Measurements from ENCODE around the gene ATP11B. TPM values are rescaled to one million over a fixed set of nuclear protein-coding genes. Genes with fewer than 3 reads are reported as not detected.

Gene ATP11B
- total RNA-seq, 1 donor from 2014 or later: 73.9 TPM

DNA sequence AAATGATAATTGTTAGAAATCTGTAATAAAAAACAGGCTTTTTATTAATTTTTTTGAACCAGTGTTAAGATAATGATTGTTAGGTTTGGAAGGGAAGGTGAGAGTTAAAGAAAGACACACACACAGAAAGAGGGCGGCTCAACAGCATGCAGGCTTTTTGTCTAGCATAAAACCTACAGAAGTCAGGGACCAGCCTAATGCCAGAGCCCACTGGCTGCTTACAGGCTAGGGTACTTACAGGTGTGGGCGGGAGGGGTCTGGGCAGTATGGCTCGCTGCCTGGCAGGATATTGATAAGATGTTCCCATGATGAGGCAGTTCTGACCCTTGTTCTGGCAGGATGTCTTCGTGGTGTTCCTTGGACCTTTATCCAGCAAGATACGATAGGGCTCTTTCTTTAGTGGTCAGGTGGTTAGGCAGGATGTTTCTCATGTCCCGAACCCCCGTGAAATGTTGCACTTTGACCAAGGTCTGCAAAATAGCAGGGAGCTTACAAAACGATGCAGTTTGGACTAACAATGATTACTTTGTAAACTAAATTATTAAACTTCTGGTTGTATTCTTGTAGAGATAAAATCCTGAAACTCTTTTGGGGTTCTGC, 102.3 kb downstream of the ATP11B start:
- TF ChIP-seq, protein P1, sequence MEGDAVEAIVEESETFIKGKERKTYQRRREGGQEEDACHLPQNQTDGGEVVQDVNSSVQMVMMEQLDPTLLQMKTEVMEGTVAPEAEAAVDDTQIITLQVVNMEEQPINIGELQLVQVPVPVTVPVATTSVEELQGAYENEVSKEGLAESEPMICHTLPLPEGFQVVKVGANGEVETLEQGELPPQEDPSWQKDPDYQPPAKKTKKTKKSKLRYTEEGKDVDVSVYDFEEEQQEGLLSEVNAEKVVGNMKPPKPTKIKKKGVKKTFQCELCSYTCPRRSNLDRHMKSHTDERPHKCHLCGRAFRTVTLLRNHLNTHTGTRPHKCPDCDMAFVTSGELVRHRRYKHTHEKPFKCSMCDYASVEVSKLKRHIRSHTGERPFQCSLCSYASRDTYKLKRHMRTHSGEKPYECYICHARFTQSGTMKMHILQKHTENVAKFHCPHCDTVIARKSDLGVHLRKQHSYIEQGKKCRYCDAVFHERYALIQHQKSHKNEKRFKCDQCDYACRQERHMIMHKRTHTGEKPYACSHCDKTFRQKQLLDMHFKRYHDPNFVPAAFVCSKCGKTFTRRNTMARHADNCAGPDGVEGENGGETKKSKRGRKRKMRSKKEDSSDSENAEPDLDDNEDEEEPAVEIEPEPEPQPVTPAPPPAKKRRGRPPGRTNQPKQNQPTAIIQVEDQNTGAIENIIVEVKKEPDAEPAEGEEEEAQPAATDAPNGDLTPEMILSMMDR (IDR thresholded peaks at IDR 0.05; ENCODE audit: unreplicated experiment): no peak
- Mint-ChIP-seq H3K4me1 (no peaks in the 10 kb centered on the region), H3K4me3 (no peak overlapping the region), H3K36me3 (peaks cover 39% of the 10 kb centered on the region), H3K9me3 (peaks cover 9% of the 10 kb centered on the region), H3K27me3 (ENCODE audit: low read depth) (no peaks in the 10 kb centered on the region), H3K27ac (no peak overlapping the region)
- DNase-seq (ENCODE audit: low spot score in 2 of 2, unreplicated experiment in 2 of 2): no peak

DNA sequence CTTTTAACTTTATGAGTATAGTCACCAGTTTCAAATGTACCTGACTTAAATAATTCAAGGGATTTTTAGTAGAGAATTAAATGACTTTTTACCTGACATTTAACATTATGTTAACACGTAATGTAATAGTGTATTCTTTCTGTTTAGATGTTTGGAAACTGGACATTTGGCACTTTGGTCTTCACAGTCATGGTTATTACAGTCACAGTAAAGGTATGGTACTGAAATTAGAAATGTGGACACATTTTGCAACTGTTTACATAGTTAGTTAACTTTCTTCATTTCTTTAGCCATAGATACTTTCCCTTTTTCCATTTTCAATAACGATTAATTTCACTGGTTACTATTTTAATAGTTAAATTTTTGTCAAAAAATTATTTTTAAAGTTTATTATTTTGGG, 103.2 kb downstream of the ATP11B start:
- H3K27me3 Mint-ChIP-seq (ENCODE audit: low read depth): no peaks in the 10 kb centered on the region
- H3K36me3 Mint-ChIP-seq: peaks cover 34% of the 10 kb centered on the region
- no peak overlapping the region for H3K27ac Mint-ChIP-seq
- no peak overlapping the region for H3K4me3 Mint-ChIP-seq
- DNase-seq (ENCODE audit: low spot score in 2 of 2, unreplicated experiment in 2 of 2): no peak
- H3K4me1 Mint-ChIP-seq: no peaks in the 10 kb centered on the region
- H3K9me3 Mint-ChIP-seq: peaks cover 9% of the 10 kb centered on the region
- TF ChIP-seq, protein P1 (IDR thresholded peaks at IDR 0.05; ENCODE audit: unreplicated experiment): no peak

DNA sequence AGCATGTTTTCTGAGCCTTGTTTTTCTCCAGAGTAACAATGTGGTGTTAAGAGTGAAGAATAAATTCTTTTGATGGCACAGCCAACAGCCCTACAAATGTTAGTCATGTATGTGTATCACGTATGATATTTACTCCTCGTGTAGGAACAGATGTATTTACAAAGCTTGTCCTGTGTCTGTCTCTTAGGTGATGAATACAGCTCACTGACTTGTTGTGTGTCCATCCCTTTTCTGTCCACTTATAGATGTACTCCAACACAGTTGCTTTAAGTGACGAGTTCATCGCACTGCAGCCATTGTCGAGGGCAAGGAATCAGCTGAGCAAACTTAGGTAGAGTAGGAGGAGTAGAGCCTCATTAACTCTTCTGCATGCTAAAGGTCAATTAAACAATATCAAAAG, 108.9 kb downstream of the ATP11B start:
- no peak overlapping the region for H3K4me3 Mint-ChIP-seq
- H3K27ac Mint-ChIP-seq: no peak overlapping the region
- peaks cover 10% of the 10 kb centered on the region for H3K4me1 Mint-ChIP-seq
- DNase-seq (ENCODE audit: low spot score in 2 of 2, unreplicated experiment in 2 of 2): no peak
- TF ChIP-seq, protein P1 (IDR thresholded peaks at IDR 0.05; ENCODE audit: unreplicated experiment): no peak
- no peaks in the 10 kb centered on the region for H3K27me3 Mint-ChIP-seq (ENCODE audit: low read depth)
- H3K36me3 Mint-ChIP-seq: peaks cover 26% of the 10 kb centered on the region
- H3K9me3 Mint-ChIP-seq: no peaks in the 10 kb centered on the region

DNA sequence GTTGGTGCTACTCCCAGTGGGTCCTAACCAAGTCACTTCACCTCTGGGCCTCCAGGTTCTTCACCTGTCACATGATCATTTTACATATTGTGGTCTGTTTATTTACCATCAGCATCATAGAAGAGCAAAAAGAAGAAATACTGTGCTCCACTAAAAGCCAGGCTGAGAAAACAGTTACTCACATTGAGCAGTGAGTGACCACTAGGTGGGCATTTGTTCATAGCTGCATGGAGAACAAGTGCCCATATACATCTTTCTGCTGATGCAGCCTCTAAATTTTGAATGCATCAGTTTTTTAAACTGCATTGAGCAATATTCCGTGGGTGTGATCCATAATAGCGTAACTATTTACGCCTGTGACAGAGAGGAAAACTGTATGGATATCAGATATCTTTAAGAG, 110.9 kb downstream of the ATP11B start:
- H3K9me3 Mint-ChIP-seq: no peaks in the 10 kb centered on the region
- peaks cover 10% of the 10 kb centered on the region for H3K4me1 Mint-ChIP-seq
- H3K4me3 Mint-ChIP-seq: no peak overlapping the region
- H3K27ac Mint-ChIP-seq: peak overlapping the region; percentile 34
- H3K36me3 Mint-ChIP-seq: peaks cover 24% of the 10 kb centered on the region
- no peak for DNase-seq (ENCODE audit: low spot score in 2 of 2, unreplicated experiment in 2 of 2)
- TF ChIP-seq, protein P1 (IDR thresholded peaks at IDR 0.05; ENCODE audit: unreplicated experiment): no peak
- H3K27me3 Mint-ChIP-seq (ENCODE audit: low read depth): no peaks in the 10 kb centered on the region

DNA sequence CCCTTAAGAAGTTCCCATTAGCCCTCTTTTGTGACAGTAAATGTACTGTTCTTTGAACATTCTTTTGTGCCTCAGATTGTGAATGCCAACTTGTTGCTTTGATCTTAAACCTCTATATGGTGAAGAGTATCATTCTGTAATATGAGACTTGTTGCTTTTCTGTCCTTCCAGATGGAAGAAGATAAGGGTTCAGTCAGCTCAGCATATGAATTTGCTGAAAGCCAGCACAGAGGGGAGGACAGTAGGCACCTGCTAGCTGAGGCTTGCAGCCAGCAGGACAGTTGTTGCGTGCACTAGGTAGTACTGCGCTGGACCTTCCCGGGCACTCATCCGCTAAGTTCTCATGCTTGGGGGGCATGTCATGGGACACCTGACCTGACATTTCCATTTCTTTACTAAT, 112.3 kb downstream of the ATP11B start:
- Mint-ChIP-seq H3K27me3 (ENCODE audit: low read depth) (no peaks in the 10 kb centered on the region), H3K36me3 (peaks cover 18% of the 10 kb centered on the region), H3K27ac (no peak overlapping the region), H3K9me3 (no peaks in the 10 kb centered on the region), H3K4me1 (peaks cover 10% of the 10 kb centered on the region), H3K4me3 (no peak overlapping the region)
- TF ChIP-seq, protein P1 (IDR thresholded peaks at IDR 0.05; ENCODE audit: unreplicated experiment): no peak
- no peak for DNase-seq (ENCODE audit: low spot score in 2 of 2, unreplicated experiment in 2 of 2)

DNA sequence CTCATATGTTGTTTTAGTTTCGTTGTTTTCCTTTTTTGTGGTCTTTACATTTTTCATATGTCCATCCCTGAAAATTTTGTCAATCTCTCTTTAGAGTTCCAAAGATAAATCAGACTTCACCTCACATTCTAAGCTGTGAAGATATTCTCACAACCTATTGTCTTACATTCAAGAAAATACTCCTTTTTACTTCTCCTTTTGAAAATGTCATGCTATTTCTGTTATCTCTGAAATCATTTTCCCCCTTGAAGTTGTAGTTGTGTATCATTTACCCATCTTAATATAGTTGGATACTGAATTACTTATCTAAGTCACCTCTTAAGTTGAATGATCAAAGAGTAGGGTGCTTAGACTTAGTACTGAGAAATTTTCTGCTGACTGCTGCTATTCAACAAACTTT, 112.7 kb downstream of the ATP11B start:
- peaks cover 18% of the 10 kb centered on the region for H3K36me3 Mint-ChIP-seq
- TF ChIP-seq, protein P1 (IDR thresholded peaks at IDR 0.05; ENCODE audit: unreplicated experiment): no peak
- H3K27me3 Mint-ChIP-seq (ENCODE audit: low read depth): no peaks in the 10 kb centered on the region
- H3K9me3 Mint-ChIP-seq: no peaks in the 10 kb centered on the region
- no peak overlapping the region for H3K4me3 Mint-ChIP-seq
- H3K4me1 Mint-ChIP-seq: peaks cover 10% of the 10 kb centered on the region
- DNase-seq (ENCODE audit: low spot score in 2 of 2, unreplicated experiment in 2 of 2): no peak
- no peak overlapping the region for H3K27ac Mint-ChIP-seq
